Gastroesophageal sphincter (tissue), 3 donors: ENCODE measurements around the gene SLC39A1.

Experiments used
- EP300 ChIP-seq: sonication (generic); formaldehyde crosslinking; IDR thresholded peaks from one replicate; pipeline ENCODE4 v1.6.1; 2017; ENCODE audit warnings: antibody characterized with exemption, mild to moderate bottlenecking
- POLR2A ChIP-seq, 2 donors: fragments of 450-650 bp; IDR thresholded peaks; one replicate each; pipeline ENCODE4 v1.6.1; 2017; ENCODE audit warnings: antibody characterized with exemption in 2 of 2, mild to moderate bottlenecking in 2 of 2, moderate library complexity in 1 of 2
- POLR2AphosphoS5 ChIP-seq: sonication (generic); formaldehyde crosslinking; IDR thresholded peaks from one replicate; pipeline ENCODE4 v1.6.1; 2017; ENCODE audit warnings: antibody characterized with exemption
- TF ChIP-seq, protein P1 (sequence below), 4 experiments: fragments of 200-600 bp in 2 of 4; fragments of 450-650 bp in 2 of 4; sonication (generic) in 1 of 4; IDR thresholded peaks; one replicate each; pipeline ENCODE4 v1.5.1; 2017 to 2019; ENCODE audit warnings: antibody characterized with exemption in 4 of 4, mild to moderate bottlenecking in 2 of 4, moderate library complexity in 2 of 4

DNA sequence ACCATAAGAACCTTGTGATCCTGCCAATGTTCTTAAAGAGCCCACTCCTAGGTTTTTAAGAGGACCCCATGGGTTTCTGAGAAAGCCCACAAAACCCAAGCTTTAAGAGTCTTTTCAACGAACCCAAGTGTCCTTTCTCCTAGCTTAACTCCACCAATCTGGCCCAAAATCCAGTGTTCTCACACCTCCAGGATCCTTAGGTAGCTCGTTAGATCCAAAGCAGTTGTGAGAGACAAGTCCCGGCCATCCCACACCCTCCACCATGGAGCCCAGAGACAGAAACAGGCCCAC is 18.6 kb downstream of the SLC39A1 start:
- TF ChIP-seq, protein P1, sequence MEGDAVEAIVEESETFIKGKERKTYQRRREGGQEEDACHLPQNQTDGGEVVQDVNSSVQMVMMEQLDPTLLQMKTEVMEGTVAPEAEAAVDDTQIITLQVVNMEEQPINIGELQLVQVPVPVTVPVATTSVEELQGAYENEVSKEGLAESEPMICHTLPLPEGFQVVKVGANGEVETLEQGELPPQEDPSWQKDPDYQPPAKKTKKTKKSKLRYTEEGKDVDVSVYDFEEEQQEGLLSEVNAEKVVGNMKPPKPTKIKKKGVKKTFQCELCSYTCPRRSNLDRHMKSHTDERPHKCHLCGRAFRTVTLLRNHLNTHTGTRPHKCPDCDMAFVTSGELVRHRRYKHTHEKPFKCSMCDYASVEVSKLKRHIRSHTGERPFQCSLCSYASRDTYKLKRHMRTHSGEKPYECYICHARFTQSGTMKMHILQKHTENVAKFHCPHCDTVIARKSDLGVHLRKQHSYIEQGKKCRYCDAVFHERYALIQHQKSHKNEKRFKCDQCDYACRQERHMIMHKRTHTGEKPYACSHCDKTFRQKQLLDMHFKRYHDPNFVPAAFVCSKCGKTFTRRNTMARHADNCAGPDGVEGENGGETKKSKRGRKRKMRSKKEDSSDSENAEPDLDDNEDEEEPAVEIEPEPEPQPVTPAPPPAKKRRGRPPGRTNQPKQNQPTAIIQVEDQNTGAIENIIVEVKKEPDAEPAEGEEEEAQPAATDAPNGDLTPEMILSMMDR (IDR thresholded peaks at IDR 0.05), result no peak
- TF ChIP-seq POLR2AphosphoS5 (no peak), POLR2A (IDR thresholded peaks at IDR 0.05) (no peak), EP300 (no peak)
